GM18520 (cell line): Measurements from ENCODE around the gene GRID1.

Source experiments
- ATAC-seq: cut with Tn5 transposase; IDR thresholded peaks from one replicate; pipeline ENCODE4 v1.9.1; 2021; ENCODE audit not compliant: unreplicated experiment

Gene GRID1

GRCh38 chr10:85643845-85644525 is 722.6 kb downstream of the GRID1 start:
- no peak for ATAC-seq

- ATAC-seq = no peak
These were observed 723.3 kb downstream of the GRID1 start for GRCh38 chr10:85643171-85643844.

DNA sequence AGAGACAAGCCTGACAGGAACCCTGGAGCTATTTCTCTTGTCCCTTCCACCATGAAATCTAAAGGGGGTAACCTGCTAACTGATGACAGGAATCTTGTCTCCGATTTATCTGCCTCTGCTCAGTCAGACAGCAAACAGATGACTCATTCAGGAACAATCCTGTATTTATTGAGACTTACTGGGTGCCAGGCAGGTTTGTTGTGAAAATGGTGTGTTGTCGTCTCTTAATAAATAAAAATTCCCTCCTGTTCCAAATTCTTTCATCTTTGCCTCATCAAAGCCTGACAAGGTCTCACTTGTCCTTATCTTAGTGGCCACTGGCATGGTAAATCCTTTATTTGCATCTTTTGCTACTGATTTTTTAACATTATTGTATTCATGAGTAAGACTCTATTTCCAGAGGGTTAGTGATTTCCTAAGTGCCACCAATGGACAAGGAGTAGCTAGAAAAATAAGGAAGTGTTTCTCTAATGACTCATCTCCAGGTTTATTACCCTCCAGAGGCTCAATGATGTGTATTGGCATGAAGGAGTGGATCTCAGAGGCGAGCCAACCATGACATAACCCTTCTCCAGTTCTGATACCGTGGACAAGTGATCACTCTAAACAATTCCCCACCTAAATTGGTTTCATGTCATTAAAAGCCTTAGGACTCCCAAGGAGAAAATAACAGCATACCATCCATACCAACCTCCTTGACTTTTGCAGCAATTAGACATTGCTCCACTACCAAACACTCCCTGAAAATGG is 724.0 kb downstream of the GRID1 start:
- ATAC-seq = no peak

DNA sequence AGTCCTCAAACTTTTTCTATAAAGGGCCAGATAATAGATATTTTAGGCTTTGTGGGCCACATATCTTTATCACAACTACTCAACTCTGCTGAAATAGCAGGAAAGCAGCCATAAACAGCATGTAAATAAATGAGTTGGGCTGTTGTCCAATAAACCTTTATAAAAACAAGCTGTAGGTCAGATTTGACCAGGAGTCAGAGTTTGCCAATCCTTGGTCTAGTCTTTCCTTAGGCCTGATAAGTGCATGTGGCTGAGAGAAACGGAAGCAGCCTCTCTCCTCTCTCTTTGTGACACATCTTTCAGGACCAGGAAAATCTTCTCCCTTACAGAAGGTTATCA is 724.5 kb downstream of the GRID1 start:
- no peak for ATAC-seq

DNA sequence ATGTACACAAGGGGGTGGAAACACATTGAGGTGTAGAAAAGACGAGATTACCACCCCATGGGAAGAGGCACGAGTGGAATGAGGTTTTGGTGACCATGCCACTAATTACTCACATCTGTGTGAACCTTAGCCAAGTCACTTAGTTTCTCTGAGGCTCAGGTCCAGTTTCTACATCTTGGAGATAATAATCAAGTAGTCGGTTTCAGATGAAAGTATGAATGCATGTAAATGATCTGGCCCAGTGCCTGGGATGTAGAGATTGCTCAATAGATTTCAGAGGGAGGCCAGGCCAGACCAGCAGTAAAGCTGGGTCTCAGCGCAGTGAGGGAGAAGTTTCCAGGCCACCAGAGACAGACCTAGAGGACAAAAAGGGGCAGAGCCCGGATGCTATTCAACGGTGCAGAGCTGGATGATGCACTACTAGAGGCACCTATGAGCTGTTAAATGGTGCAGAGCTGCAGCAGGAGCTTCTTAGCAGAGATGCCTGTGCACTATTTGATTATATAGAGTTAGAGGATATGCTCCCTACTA is 725.1 kb downstream of the GRID1 start:
- ATAC-seq = no peak

GRCh38 chr10:85638797-85639196 is 727.8 kb downstream of the GRID1 start:
- no peak for ATAC-seq

GRCh38 chr10:85635650-85636049 is 730.9 kb downstream of the GRID1 start:
- no peak for ATAC-seq

DNA sequence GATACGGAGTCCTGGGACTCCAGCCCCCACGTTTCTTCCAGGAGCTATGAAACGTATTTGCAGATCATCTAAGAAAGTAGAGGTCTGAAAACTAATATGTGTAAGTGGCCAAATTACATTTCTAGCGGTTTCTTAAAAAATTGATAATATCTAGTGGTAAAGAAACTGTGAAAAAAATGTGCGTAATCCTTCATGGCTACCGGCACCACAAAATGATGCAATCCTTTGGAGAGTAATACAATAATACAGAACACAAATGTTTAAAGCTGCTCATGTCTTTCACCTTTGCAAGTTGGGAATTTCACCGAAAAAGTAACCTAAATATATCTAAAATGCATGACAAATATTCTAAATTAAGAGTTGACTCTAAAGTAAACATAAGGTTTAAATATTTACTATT is 742.1 kb downstream of the GRID1 start:
- no peak for ATAC-seq

DNA sequence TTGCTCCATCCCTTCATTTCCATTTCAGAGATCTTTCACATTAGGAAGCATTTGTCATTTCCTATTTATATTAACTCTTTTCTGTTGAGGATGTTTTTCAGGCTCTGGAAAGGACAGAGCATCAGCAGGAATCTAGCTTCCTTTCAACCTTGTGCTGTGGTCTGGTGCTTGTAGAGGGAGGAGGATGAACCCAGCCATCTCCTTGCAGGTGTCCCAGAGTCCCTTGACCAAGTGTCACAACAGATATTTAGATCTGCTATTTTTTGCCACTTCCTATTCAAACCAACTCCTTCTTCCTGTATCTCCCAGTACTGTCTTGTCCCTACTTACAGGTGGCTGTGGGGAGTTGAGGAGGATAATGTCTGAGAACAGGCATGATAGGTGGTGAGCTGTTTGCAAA is 742.8 kb downstream of the GRID1 start:
- ATAC-seq = no peak

GRCh38 chr10:85623342-85623741 is 743.3 kb downstream of the GRID1 start:
- no peak for ATAC-seq

- ATAC-seq = no peak
These were observed 744.2 kb downstream of the GRID1 start for GRCh38 chr10:85622425-85622824.

DNA sequence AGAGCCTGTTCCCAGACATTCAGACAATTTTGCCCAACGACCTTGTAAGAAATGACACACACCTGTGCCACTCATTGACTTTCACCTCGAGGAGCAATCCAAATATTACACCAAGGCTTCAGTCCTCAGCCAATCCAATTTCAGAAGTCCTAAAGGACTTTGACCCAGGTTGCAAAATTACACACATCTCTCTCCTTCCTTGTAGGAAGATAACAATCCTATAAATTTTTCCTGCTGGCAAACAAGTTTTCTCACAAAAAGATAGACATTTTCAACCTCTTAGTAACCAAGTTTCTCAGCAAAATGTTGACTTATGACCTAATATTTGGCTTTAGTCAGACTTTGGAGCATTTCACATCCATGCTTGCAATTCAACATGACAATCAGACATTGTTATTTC is 745.0 kb downstream of the GRID1 start:
- ATAC-seq = no peak

DNA sequence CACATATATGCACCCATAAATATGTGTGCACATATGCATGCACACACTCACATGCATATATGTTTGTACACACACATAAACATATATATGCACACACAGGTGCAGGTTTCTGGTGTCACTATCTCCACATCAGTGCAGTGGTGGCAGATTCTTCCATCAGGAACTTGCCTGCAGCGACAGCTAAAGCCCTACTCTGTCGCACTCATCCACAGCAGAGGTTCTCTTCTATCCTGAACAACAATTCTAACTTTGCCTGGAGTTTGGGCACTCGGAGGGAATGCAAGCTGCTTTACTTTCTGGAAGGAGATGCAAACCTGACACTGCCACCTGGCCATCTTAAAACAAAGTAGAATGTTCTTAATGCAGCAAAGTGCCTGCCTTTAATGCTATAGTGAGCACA is 745.8 kb downstream of the GRID1 start:
- no peak for ATAC-seq

DNA sequence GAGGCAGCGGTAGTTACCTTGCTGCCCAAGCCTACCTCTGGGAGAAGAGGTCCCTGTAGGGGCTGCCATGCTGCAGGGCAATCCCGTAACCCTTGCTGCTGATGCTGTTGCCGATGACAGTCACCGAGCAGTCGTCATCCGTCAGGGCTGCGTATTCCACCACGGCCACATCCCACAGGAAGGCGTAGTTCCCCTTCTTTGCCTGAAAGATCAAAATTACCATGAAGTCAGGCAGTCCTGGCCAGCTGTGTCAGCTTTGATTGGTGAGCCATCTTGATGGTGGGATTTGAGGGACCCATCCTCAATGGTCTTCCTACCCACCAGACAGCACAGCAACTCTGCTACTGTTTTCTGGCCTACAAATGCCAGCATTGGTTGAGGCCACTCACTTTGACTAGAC is 746.8 kb downstream of the GRID1 start:
- ATAC-seq = no peak

DNA sequence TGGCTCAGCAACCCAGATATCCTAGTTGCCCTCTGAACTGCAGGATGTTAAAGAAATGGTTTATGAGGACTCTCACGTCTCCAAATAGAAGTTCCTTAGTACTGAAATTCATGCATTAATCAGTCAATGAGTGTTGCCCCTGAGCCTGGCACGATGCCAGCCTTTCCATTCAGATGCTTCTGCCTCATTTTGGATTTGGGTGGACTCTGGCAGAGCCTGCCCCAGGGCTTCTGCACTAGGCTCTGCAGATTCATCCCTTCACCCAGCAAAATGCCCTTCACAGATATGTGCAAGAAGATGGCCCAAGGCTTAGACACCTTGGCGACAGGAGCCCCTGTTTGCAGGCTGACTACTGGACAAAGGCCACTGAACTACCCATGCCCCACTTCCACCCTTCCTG is 747.8 kb downstream of the GRID1 start:
- ATAC-seq = no peak

DNA sequence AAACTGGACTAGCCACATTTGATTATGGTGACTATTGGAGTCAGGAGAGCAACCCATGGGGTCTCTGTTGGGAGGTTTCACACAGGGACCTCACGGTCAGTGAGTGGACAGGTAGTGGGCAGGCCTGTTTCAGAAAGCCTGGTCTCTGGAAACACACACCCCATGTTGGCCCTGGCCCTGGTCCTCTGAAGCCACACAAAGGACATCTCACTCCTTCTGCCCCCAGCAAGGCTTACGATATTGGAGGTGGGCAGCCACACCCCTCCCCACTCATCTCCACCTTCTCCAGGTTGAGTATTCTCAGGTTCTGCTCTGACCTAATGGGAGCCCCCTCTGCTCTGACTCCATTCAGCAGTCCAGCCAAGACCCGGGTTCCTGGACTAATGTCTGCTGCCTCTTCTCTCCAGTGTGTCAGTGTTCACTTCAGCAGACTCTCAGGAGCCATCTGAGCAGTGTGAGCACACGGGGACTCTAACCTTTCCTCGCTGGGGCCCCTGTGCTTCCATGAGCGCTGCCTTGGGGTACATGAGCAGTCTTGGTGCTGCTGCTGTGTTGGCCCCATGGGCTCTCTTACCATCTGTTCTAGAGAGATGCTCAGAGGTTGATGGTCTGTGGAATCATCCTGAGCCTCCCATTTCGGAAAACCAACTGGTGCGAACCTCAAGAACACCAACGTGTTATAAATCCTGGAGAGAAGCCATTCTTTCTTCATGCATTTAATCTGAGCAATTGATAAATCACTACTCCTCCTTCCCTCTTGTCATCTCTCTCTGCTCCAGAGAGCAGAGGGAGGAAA is 748.6 kb downstream of the GRID1 start:
- ATAC-seq = no peak

DNA sequence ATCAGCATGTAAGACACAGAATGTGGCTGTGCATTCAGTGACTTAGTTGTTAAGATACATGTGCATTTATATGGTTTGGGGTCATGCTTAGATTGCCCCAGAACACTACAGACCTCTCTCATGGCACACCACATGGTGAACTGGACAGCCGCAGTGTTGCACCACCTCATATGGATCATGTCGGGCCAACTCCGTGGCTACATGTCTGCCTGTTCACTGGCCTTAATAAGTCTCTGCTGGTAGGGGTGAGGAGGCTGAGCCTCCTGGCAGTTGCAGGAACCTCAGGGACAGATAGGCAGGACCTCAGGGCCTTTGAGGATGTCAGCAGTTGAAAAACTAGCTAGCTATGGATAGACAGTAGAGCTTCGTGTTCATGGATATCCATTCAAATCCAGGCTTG is 751.0 kb downstream of the GRID1 start:
- ATAC-seq = no peak

- ATAC-seq = no peak
These were observed 751.6 kb downstream of the GRID1 start for GRCh38 chr10:85614981-85615380.

- ATAC-seq = no peak
These were observed 752.0 kb downstream of the GRID1 start for GRCh38 chr10:85614566-85614965.

- ATAC-seq = no peak
These were observed 753.2 kb downstream of the GRID1 start for GRCh38 chr10:85613391-85613790.

GRCh38 chr10:85612833-85613232 is 753.8 kb downstream of the GRID1 start:
- ATAC-seq = no peak
